Suprapubic skin (tissue), 4 donors: ENCODE measurements around the gene FASTK. TPM values are rescaled to one million over a fixed set of nuclear protein-coding genes. Genes with fewer than 3 reads are reported as not detected.
A peak's percentile ranks its signal among the peaks of the same experiment; 100 is the strongest.

ENCODE experiments used
- DNase-seq, 2 donors: peaks; one replicate each; pipeline ENCODE4 v3.0.0-alpha.2; 2019; ENCODE audit warnings: low spot score in 2 of 2
- H3K27ac ChIP-seq: fragments of 200-600 bp; sonication (generic); one replicate; pipeline ENCODE4 v1.5.1; 2019
- H3K27me3 ChIP-seq: fragments of 200-600 bp; sonication (generic); one replicate; pipeline ENCODE4 v1.5.1; 2019
- H3K36me3 ChIP-seq: fragments of 200-600 bp; sonication (generic); one replicate; pipeline ENCODE4 v1.5.1; 2019
- H3K4me1 ChIP-seq: fragments of 200-600 bp; sonication (generic); one replicate; pipeline ENCODE4 v1.5.1; 2019
- H3K4me3 ChIP-seq: fragments of 200-600 bp; sonication (generic); one replicate; pipeline ENCODE4 v1.5.1; 2019; ENCODE audit warnings: mild to moderate bottlenecking
- H3K9me3 ChIP-seq: fragments of 200-600 bp; sonication (generic); one replicate; pipeline ENCODE4 v1.5.1; 2019
- EP300 ChIP-seq: sonication (generic); formaldehyde crosslinking; IDR thresholded peaks from one replicate; pipeline ENCODE4 v1.6.1; 2017; ENCODE audit warnings: antibody characterized with exemption
- POLR2A ChIP-seq, 2 donors: fragments of 450-650 bp; IDR thresholded peaks; one replicate each; pipeline ENCODE4 v1.6.1; 2017; ENCODE audit warnings: antibody characterized with exemption in 2 of 2, mild to moderate bottlenecking in 2 of 2, moderate library complexity in 2 of 2
- POLR2AphosphoS5 ChIP-seq, 3 donors: sonication (generic); formaldehyde crosslinking; IDR thresholded peaks; one replicate each; pipeline ENCODE4 v1.6.1; 2017; ENCODE audit warnings: antibody characterized with exemption in 3 of 3
- WGBS: methylation state at CpG from one replicate; pipeline ENCODE4 v1.1.5; 2018; 5-methylcytosine and 5-hydroxymethylcytosine counted together
- total RNA-seq, 4 donors: library from RNA; depleted of rRNA; stranded (reverse); fragments of >200 nt; gene quantifications; one replicate each; pipeline ENCODE4 v1.1.0, GENCODE V29; 2016
- TF ChIP-seq, protein P1 (sequence below), 2 donors: fragments of 200-600 bp in 1 of 2; fragments of 450-650 bp in 1 of 2; sonication (generic) in 1 of 2; IDR thresholded peaks; one replicate each; pipeline ENCODE4 v1.5.1; 2016 to 2019; ENCODE audit warnings: antibody characterized with exemption in 2 of 2, mild to moderate bottlenecking in 1 of 2, moderate library complexity in 1 of 2

The FASTK gene
- total RNA-seq, 4 donors from 2014 or later: 76.8 to 102 (median 90.9) TPM

DNA sequence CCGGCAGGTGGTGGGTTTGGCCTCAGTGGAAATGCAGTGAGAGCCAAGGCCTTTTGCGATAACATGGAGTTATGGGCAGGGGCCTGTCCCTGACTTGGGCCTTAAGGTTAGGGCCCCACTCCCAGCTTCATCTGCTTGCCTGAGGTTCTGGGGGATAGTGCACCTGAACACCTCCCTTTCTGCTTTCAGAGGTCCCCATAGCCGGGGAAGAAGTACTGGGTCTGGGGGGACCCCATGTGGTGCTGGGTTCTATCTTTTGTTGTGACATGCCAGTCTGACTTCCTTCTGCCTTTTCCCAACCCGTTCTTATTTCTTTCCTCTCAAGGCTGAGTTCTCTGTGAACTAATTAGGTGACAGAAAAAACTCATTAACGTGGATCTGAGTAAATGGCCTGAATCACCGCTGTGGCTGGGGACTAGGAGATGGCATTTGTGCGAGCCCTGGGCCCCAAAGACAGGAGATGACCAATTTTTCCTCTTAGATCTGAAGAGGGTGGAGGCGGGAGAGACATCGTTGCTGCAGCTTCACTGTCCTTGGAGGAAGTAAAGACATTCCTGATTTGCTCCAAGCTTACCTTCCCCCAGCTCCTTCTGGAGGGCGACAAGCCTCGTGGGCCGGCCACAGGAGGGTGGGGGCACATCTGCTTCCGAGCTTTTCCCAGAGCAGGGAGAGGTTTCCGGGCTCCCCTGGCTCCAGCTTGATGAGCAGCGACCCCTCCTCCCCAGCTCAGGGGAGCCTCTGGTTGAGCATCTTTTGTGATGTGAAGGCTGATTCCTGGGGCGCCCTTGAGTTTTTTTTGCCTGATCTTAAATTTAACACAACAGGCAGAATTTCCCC is 7.6 kb upstream of the FASTK start:
- DNase-seq: no peak

DNA sequence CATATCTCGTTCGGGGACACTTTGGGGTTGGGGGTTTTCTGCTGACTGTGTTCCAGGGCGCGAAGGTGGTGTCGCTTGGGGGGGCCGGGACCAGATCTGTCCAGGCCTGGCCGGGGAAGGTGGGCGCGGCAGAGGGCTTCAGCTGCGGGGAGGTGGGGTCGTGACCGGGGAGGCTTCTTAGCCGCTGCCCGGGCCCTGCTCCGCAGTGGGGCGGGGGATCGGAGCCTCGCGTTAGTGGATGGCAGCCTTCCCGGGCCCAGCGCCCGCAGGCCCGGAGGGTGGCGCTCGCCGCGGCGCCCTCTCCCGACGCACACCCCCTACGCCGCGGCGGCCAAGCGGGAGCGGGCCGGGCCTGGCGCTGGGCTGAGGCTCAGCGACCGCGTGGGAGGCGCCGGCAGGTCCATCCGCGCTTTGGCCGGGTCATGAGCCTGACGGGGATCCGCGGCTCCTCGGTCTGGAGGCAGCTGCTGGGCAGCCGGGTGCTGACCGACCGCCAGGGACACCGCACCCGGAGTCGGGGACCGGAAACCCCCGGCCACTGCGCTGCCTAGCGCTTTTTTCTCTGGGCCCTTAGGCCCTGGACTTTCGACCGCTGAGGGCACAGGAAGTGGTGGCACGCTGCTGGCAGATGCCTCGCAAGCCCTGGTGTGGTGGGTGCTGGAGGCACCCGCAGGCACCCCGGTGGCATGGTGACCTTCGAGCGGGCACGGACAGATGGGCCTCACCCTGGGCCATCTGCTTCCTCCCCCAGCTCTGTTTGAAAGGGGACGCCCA is 6.8 kb upstream of the FASTK start:
- no peaks in the 10 kb centered on the region for H3K9me3 ChIP-seq
- no peaks in the 10 kb centered on the region for H3K27me3 ChIP-seq
- H3K27ac ChIP-seq: peak overlapping the region; percentile 88
- no peak for TF ChIP-seq POLR2A (IDR thresholded peaks at IDR 0.05)
- no peak for TF ChIP-seq EP300
- TF ChIP-seq POLR2AphosphoS5 (IDR thresholded peaks at IDR 0.05): no peak
- TF ChIP-seq, protein P1, sequence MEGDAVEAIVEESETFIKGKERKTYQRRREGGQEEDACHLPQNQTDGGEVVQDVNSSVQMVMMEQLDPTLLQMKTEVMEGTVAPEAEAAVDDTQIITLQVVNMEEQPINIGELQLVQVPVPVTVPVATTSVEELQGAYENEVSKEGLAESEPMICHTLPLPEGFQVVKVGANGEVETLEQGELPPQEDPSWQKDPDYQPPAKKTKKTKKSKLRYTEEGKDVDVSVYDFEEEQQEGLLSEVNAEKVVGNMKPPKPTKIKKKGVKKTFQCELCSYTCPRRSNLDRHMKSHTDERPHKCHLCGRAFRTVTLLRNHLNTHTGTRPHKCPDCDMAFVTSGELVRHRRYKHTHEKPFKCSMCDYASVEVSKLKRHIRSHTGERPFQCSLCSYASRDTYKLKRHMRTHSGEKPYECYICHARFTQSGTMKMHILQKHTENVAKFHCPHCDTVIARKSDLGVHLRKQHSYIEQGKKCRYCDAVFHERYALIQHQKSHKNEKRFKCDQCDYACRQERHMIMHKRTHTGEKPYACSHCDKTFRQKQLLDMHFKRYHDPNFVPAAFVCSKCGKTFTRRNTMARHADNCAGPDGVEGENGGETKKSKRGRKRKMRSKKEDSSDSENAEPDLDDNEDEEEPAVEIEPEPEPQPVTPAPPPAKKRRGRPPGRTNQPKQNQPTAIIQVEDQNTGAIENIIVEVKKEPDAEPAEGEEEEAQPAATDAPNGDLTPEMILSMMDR (IDR thresholded peaks at IDR 0.05): peak in 1 of 2 donors; percentile 18
- peak in 1 of 2 donors; percentile 81 for DNase-seq
- peak overlapping the region; percentile 62 for H3K4me3 ChIP-seq
- H3K4me1 ChIP-seq: peaks cover 72% of the 10 kb centered on the region
- H3K36me3 ChIP-seq: no peaks in the 10 kb centered on the region
- 2% methylated on average over 24 of the region's 70 CpGs for WGBS

More for the DNA sequence above, 7.6 kb upstream of the FASTK start:
- peaks cover 66% of the 10 kb centered on the region for H3K4me1 ChIP-seq
- no peaks in the 10 kb centered on the region for H3K36me3 ChIP-seq
- no peaks in the 10 kb centered on the region for H3K9me3 ChIP-seq
- H3K27ac ChIP-seq: peak overlapping the region; percentile 88
- no peaks in the 10 kb centered on the region for H3K27me3 ChIP-seq
- H3K4me3 ChIP-seq: peak overlapping the region; percentile 62
- TF ChIP-seq POLR2AphosphoS5 (IDR thresholded peaks at IDR 0.05): no peak
- TF ChIP-seq POLR2A (IDR thresholded peaks at IDR 0.05): no peak
- TF ChIP-seq EP300: no peak
- TF ChIP-seq, protein P1 (IDR thresholded peaks at IDR 0.05): no peak
- 20% methylated on average over 16 of the region's 16 CpGs for WGBS

DNA sequence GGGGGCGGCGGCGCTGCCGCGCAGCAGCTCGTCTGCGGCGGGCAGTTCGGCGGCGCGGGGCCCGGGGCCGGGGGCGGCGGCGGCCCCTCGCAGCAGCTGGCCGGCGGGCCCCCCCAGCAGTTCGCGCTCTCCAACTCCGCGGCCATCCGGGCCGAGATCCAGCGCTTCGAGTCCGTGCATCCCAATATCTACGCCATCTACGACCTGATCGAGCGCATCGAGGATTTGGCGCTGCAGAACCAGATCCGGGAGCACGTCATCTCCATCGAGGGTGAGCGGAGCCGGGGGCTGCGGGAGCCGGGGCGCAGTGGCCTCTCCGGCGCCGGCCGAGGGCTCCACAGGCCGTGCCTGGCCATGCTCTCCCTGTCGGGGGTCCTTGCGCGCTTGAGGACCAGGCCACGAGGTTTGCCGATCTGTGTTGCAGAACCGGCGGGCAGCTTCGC is 6.2 kb upstream of the FASTK start:
- Histone ChIP-seq H3K9me3 (no peaks in the 10 kb centered on the region), H3K4me1 (peaks cover 78% of the 10 kb centered on the region), H3K4me3 (peak overlapping the region; percentile 62), H3K27ac (peak overlapping the region; percentile 88), H3K36me3 (no peaks in the 10 kb centered on the region), H3K27me3 (no peaks in the 10 kb centered on the region)
- under 1% methylated on average over 27 of the region's 56 CpGs for WGBS
- TF ChIP-seq EP300: no peak
- no peak for TF ChIP-seq POLR2AphosphoS5 (IDR thresholded peaks at IDR 0.05)
- no peak for TF ChIP-seq POLR2A (IDR thresholded peaks at IDR 0.05)
- TF ChIP-seq, protein P1 (IDR thresholded peaks at IDR 0.05): no peak
- no peak for DNase-seq

DNA sequence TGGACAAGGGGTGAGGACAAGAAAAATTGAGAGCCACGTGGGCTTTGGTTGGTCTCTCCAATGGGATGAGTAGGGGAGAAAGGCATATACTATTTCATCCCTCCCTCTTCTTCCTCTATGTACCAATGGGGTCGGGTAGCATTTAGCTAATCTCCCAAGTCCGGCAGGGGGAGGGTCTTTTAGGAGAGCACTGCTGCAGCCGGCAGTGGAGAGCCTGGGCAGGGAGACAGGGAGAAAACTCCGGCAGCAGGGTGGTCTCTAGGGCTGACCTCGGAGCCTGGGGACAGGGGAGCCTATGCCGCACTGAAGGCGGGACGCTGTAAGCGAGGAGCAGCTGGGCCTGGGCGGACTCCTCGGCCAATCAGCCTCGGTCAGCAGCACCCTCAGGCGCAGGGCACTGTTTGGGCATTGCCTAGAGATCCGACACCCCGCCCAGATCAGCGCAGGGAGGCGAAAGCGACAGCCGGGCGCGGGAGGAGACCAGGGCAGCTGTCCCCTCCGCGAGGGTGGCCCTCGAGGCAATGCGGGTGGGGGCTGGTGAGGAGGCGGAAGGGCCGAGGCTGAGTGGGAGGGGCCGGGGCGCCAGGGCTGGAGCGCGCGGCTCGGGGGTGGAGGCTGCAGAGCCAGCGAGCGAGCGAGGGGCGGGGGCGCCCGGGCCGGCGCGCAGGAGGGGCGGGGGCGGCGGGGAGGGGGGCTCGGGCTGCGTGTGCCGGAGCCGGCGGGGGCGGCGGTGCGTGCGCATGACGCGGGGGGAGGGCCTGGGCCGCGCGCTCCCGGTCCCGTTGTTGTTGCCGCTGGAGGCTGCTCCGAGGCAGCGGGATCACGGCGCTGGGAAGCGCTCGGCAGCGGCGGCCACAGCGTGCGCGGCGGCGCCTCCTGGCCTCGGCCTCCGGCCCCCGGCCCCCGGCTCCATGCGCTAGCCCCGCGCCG is 5.3 kb upstream of the FASTK start, which contains the start of gene AGAP3:
TSS of gene AGAP3 (plus strand) at position 785 of the 930 bp plus-strand sequence. CDS start 267 bp downstream, outside the sequence.
- H3K9me3 ChIP-seq: no peaks in the 10 kb centered on the region
- H3K4me3 ChIP-seq: peak within 1 kb of the TSS; percentile 62
- peaks cover 78% of the 10 kb centered on the region for H3K4me1 ChIP-seq
- no peaks in the 10 kb centered on the region for H3K36me3 ChIP-seq
- TF ChIP-seq POLR2A (IDR thresholded peaks at IDR 0.05): peak in 1 of 2 donors; percentile 20
- TF ChIP-seq POLR2AphosphoS5 (IDR thresholded peaks at IDR 0.05): no peak
- H3K27me3 ChIP-seq: no peaks in the 10 kb centered on the region
- 2% methylated on average over 8 of the region's 84 CpGs for WGBS
- peak within 1 kb of the TSS; percentile 88 for H3K27ac ChIP-seq
- peak; percentile 93 to 94 for DNase-seq

DNA sequence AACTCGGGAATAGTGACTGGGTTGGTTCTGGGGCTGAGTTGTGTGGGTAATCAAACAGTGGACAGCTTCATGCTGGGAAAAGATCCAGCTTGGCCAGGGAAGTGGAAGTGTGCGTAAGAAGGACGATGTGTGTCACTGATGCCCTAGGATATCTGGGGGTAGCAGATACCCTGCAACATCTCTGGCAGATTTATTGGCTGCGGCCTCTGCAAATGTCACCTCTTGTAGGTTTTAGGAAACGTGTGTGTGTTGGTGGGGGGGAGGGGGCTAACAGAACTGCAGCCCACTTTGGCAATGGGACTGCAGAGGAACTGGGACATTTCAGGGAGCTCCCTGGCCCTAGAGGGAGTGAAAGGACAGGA is 4.7 kb upstream of the FASTK start:
- H3K4me3 ChIP-seq: peak overlapping the region; percentile 62
- H3K36me3 ChIP-seq: no peaks in the 10 kb centered on the region
- peak in 1 of 2 donors; percentile 65 for DNase-seq
- TF ChIP-seq EP300: no peak
- TF ChIP-seq, protein P1 (IDR thresholded peaks at IDR 0.05): no peak
- H3K27ac ChIP-seq: peak overlapping the region; percentile 72
- H3K27me3 ChIP-seq: no peaks in the 10 kb centered on the region
- no peaks in the 10 kb centered on the region for H3K9me3 ChIP-seq
- 34% methylated on average over 5 of the region's 5 CpGs for WGBS
- peaks cover 74% of the 10 kb centered on the region for H3K4me1 ChIP-seq
